Measurements from ENCODE around the gene ATP1A3.

GRCh38 chr19:41960973-41961372 lies 33.1 kb downstream of the ATP1A3 start:
- no peak for TF ChIP-seq CTCF (IDR thresholded peaks at IDR 0.05; ENCODE audit: low read length)
- TF ChIP-seq EZH2 (optimal IDR thresholded peaks at IDR 0.05; ENCODE audit: low read depth, low read length) = no peak
